Psoas muscle (tissue), 8 donors: ENCODE results near the gene MTCL1. TPM values are rescaled to one million over a fixed set of nuclear protein-coding genes. Genes with fewer than 3 reads are reported as not detected.

ENCODE experiments used
- ATAC-seq, 4 donors: fragments of 200-7000 bp; cut with Tn5 transposase; one replicate each; pipeline ENCODE4 v1.9.1; 2020; ENCODE audit warnings: moderate library complexity in 3 of 4, mild to moderate bottlenecking in 2 of 4
- DNase-seq, 2 donors: peaks; one replicate each; pipeline ENCODE4 v3.0.0-alpha.2; 2020
- H3K27ac ChIP-seq: fragments of 200-600 bp; one replicate; pipeline ENCODE4 v1.8.0; 2022
- H3K27me3 ChIP-seq, 3 donors: fragments of 200-600 bp in 1 of 3; one replicate each; pipeline versions ENCODE4 v1.6.1 to v1.8.0; 2013 to 2022; ENCODE audit warnings: low read length in 2 of 3, mild to moderate bottlenecking in 2 of 3, moderate library complexity in 1 of 3; ENCODE audit not compliant: insufficient read depth in 3 of 3
- H3K36me3 ChIP-seq, 2 donors: fragments of 200-600 bp in 1 of 2; one replicate each; pipeline versions ENCODE4 v1.6.1 to v1.8.0; 2013 to 2022; ENCODE audit warnings: low read depth in 1 of 2, mild to moderate bottlenecking in 1 of 2, moderate library complexity in 1 of 2; ENCODE audit not compliant: insufficient read depth in 1 of 2
- H3K4me1 ChIP-seq: fragments of 200-600 bp; one replicate; pipeline ENCODE4 v1.8.0; 2022
- H3K4me3 ChIP-seq: fragments of 200-600 bp; one replicate; pipeline ENCODE4 v1.8.0; 2022; ENCODE audit warnings: mild to moderate bottlenecking
- H3K9me3 ChIP-seq: fragments of 200-600 bp; one replicate; pipeline ENCODE4 v1.8.0; 2022
- CTCF ChIP-seq: fragments of 200-600 bp; IDR thresholded peaks from one replicate; pipeline ENCODE4 v1.8.0; 2022; ENCODE audit warnings: antibody characterized with exemption
- WGBS, 3 donors: extraction: QIAGEN DNeasy Blood & Tissue Kit; methylation state at CpG; one replicate each; pipeline versions ENCODE4 v1.1.6 to v1.1.7; 2013; 5-methylcytosine and 5-hydroxymethylcytosine counted together
- intact Hi-C, 2 donors: fragments of 100-400 bp; cut with DNase I; formaldehyde crosslinking; loops; one replicate each; pipeline versions ENCODE4 v1.11.0 to v1.14.2; 2022
- polyA plus RNA-seq, 3 donors: library from polyadenylated mRNA; stranded (reverse); fragments of 200-250 nt; gene quantifications; one replicate each; pipeline ENCODE4 v1.2.3, GENCODE V29; 2013
- total RNA-seq, 4 donors: library from RNA; stranded (reverse); fragmentation: NEBNext Ultra II Directional in 2 of 4; extraction: Animal tissue kit (Norgen Biotek cat#: 25700) in 2 of 4; gene quantifications; one replicate each; pipeline versions ENCODE4 v1.2.1 to v1.2.4, GENCODE V29; 2021 to 2023
- donor health status: healthy with polysubstance abuse.
- donor health status: DM: no; HTN: no; CAD: no; lungs with moderate emphysema.
- donor health status: Bipolar disorder and iron deficiency.
- donor health status: healthy.
- donor health status: DM: yes; HTN: yes; CAD: no.
- donor health status: DM: no; HTN: no; CAD: no.
- donor health status: DM: no; HTN: no; CAD: no.
- donor health status: DM: yes; HTN: yes; CAD: no.

Gene MTCL1
- total and polyA plus RNA-seq, 7 donors: 1.3 to 5.3 (median 3.0) TPM

GRCh38 chr18:8745355-8746014 lies 40.1 kb downstream of the MTCL1 start:
- H3K36me3 ChIP-seq: no peaks in the 10 kb centered on the region
- H3K9me3 ChIP-seq: no peaks in the 10 kb centered on the region
- no peak for TF ChIP-seq CTCF
- no peaks in the 10 kb centered on the region for H3K27me3 ChIP-seq
- peaks cover 6% of the 10 kb centered on the region for H3K4me1 ChIP-seq
- DNase-seq: no peak
- H3K4me3 ChIP-seq: no peak overlapping the region
- H3K27ac ChIP-seq: no peak overlapping the region
- intact Hi-C loops: loop anchor here in 1 of 2 donors (5.0 kb wide), 1 partner anchor 42 kb away; no protein-coding TSS in a partner anchor
- no peak for ATAC-seq
- 94 to 96% (median 94%) methylated on average over 15 of the region's 15 CpGs for WGBS, 3 donors

GRCh38 chr18:8747440-8747937 lies 42.1 kb downstream of the MTCL1 start:
- no peak overlapping the region for H3K27ac ChIP-seq
- no peak for TF ChIP-seq CTCF
- peaks cover 6% of the 10 kb centered on the region for H3K4me1 ChIP-seq
- intact Hi-C loops: loop anchor here in 1 of 2 donors (5.0 kb wide), 1 partner anchor 40 kb away; no protein-coding TSS in a partner anchor
- no peaks in the 10 kb centered on the region for H3K9me3 ChIP-seq
- 69 to 86% (median 84%) methylated on average over 6 of the region's 6 CpGs for WGBS, 3 donors
- H3K36me3 ChIP-seq: no peaks in the 10 kb centered on the region
- no peak overlapping the region for H3K4me3 ChIP-seq
- ATAC-seq (no peak), DNase-seq (no peak)
- no peaks in the 10 kb centered on the region for H3K27me3 ChIP-seq

DNA sequence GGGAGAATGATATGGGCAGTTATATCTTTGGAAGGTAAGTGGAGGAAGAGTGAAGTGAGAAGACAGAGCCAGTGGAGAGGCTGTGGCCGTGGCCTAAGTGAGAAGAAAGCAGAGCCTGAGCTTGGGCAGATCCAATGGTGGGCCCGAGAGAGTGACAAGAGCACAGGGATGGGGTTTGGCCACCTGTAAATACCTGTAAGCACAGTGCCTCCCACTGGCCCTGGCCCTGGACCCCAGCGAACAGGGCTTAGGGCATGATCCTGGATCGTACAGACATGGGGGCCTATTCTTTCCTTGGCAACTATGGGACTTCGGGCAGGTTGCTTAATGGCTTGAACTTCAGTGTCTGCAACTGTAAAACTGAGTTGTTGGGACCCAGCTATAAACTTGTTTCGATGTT lies 44.1 kb downstream of the MTCL1 start:
- no peak for DNase-seq
- intact Hi-C loops: loop anchor here in 1 of 2 donors (5.0 kb wide), 1 partner anchor 38 kb away; no protein-coding TSS in a partner anchor
- ATAC-seq: no peak
- Histone ChIP-seq H3K4me1 (no peaks in the 10 kb centered on the region), H3K27me3 (no peaks in the 10 kb centered on the region), H3K27ac (no peak overlapping the region), H3K9me3 (no peaks in the 10 kb centered on the region), H3K4me3 (no peak overlapping the region), H3K36me3 (no peaks in the 10 kb centered on the region)
- WGBS, 3 donors: 97% methylated on average over 6 of the region's 6 CpGs
- no peak for TF ChIP-seq CTCF

- Histone ChIP-seq H3K9me3 (no peaks in the 10 kb centered on the region), H3K27ac (no peak overlapping the region), H3K4me1 (no peaks in the 10 kb centered on the region), H3K4me3 (no peak overlapping the region), H3K27me3 (no peaks in the 10 kb centered on the region), H3K36me3 (no peaks in the 10 kb centered on the region)
- ATAC-seq (no peak), DNase-seq (no peak)
- 72 to 82% (median 80%) methylated on average over 8 of the region's 8 CpGs for WGBS, 3 donors
- intact Hi-C loops: no loop called here
- no peak for TF ChIP-seq CTCF
Observed at GRCh38 chr18:8750954-8751415, 45.6 kb downstream of the MTCL1 start.
